GM12878 (cell line): Measurements from ENCODE around the gene PINLYP. TPM values are rescaled to one million over a fixed set of nuclear protein-coding genes. Genes with fewer than 3 reads are reported as not detected.
A peak's percentile ranks its signal among the peaks of the same experiment; 100 is the strongest.

ENCODE experiments used
- ATAC-seq: fragments of 200-7000 bp; cut with Tn5 transposase; 3 replicates; pipeline ENCODE4 v1.9.1; 2020; ENCODE audit warnings: mild to moderate bottlenecking, moderate library complexity
- BruUV-seq: library from RNA; stranded (reverse); fragments of 400-500 nt; replicated peaks from 2 replicates; lab custom pipeline; 2021; lab: Mats Ljungman, UMichigan
- CTCF ChIA-PET: fragments of 300-600 bp; sonication (Branson Sonifier 250); formaldehyde crosslinking; extraction: SDS; loops from one replicate; lab custom pipeline; 2021; ENCODE audit warnings: inconsistent platforms; lab: Yijun Ruan, JAX
- POLR2A ChIA-PET: fragments of 350-600 bp; formaldehyde crosslinking; extraction: SDS; loops from one replicate; lab custom pipeline; 2021; ENCODE audit warnings: inconsistent platforms; lab: Charles Lee
- RAD21 ChIA-PET: fragments of 300-600 bp; sonication (Branson Sonifier 250); formaldehyde crosslinking; loops from one replicate; lab custom pipeline; 2023; ENCODE audit warnings: antibody characterized with exemption; ENCODE audit not compliant: unreplicated experiment; lab: Charles Lee
- SMC1A ChIA-PET: fragments of 300-600 bp; sonication (Branson Sonifier 250); formaldehyde crosslinking; loops from one replicate; lab custom pipeline; 2023; ENCODE audit not compliant: unreplicated experiment, uncharacterized antibody; lab: Charles Lee
- DNase-seq: peaks from one replicate; pipeline ENCODE4 v3.0.0-alpha.2; 2011; ENCODE audit warnings: low read depth, low spot score
- FAIRE-seq: peaks from 3 replicates; lab custom pipeline; 2011; peaks lifted over from hg19 to GRCh38; lab: Jason Lieb, UNC
- H2AFZ ChIP-seq: 2 replicates; pipeline ENCODE4 v1.6.0; 2011; ENCODE audit warnings: low read depth, low read length, control low read depth; ENCODE audit not compliant: control insufficient read depth
- H3K27ac ChIP-seq: 2 replicates; pipeline ENCODE4 v1.5.1; 2011; ENCODE audit warnings: control low read depth; ENCODE audit not compliant: control insufficient read depth, insufficient read depth
- H3K27me3 ChIP-seq, 2 experiments: replicated peaks in 1 of 2; 2 replicates each; pipeline versions ENCODE4 v1.6.0 to v1.6.1; 2011; ENCODE audit warnings: low read length in 1 of 2; ENCODE audit not compliant: control insufficient read depth in 2 of 2, insufficient read depth in 2 of 2
- H3K36me3 ChIP-seq, 2 experiments: 2 replicates each; pipeline ENCODE4 v1.5.1; 2011; ENCODE audit warnings: low read length in 1 of 2; ENCODE audit not compliant: control insufficient read depth in 2 of 2, insufficient read depth in 2 of 2
- H3K4me1 ChIP-seq: 2 replicates; pipeline ENCODE4 v1.6.1; 2011; ENCODE audit warnings: mild to moderate bottlenecking, low read length, moderate library complexity, mixed read lengths; ENCODE audit not compliant: control insufficient read depth, insufficient read depth
- H3K4me2 ChIP-seq: 2 replicates; pipeline ENCODE4 v1.6.0; 2011; ENCODE audit warnings: control low read depth; ENCODE audit not compliant: control insufficient read depth, insufficient read depth
- H3K4me3 ChIP-seq: fragments of 200-600 bp; sonication (generic); 2 replicates; pipeline ENCODE4 v1.5.1; 2016
- H3K79me2 ChIP-seq: 2 replicates; pipeline ENCODE4 v1.6.0; 2011; ENCODE audit warnings: low read length; ENCODE audit not compliant: control insufficient read depth, insufficient read depth
- H3K9ac ChIP-seq: 2 replicates; pipeline ENCODE4 v1.8.0; 2011; ENCODE audit warnings: low read length, control low read depth, mixed read lengths; ENCODE audit not compliant: control insufficient read depth, insufficient read depth
- H3K9me3 ChIP-seq: replicated peaks from 3 replicates; pipeline ENCODE4 v1.5.1; 2011; ENCODE audit warnings: mild to moderate bottlenecking, low read length; ENCODE audit not compliant: control insufficient read depth, insufficient read depth
- H4K20me1 ChIP-seq: 2 replicates; pipeline ENCODE4 v1.6.0; 2011; ENCODE audit not compliant: control insufficient read depth, insufficient read depth
- BMI1 ChIP-seq: fragments of 450-650 bp; IDR thresholded peaks from 2 replicates; pipeline ENCODE4 v1.6.1; 2016; ENCODE audit warnings: mild to moderate bottlenecking, moderate library complexity, borderline replicate concordance
- CHD4 ChIP-seq: fragments of 200-600 bp; sonication (generic); IDR thresholded peaks from 2 replicates; pipeline ENCODE4 v1.6.1; 2016; ENCODE audit warnings: mild to moderate bottlenecking
- EED ChIP-seq: sonication (generic); IDR thresholded peaks from 2 replicates; pipeline ENCODE4 v1.6.1; 2016; ENCODE audit warnings: antibody characterized with exemption, low read depth
- EZH2 ChIP-seq: IDR thresholded peaks from 2 replicates; pipeline ENCODE4 v1.6.1; 2012; ENCODE audit warnings: low read depth, mild to moderate bottlenecking, control low read depth, inconsistent platforms, low read length, borderline replicate concordance; ENCODE audit not compliant: control insufficient read depth
- HCFC1 ChIP-seq: fragments of 150-350 bp; IDR thresholded peaks from 2 replicates; pipeline ENCODE4 v1.6.1; 2014; ENCODE audit warnings: low read length
- HDAC2 ChIP-seq: fragments of 200-600 bp; sonication (generic); IDR thresholded peaks from 2 replicates; pipeline ENCODE4 v1.6.1; 2017
- NR2C1 ChIP-seq: fragments of 450-650 bp; IDR thresholded peaks from 2 replicates; pipeline ENCODE4 v1.6.1; 2017; ENCODE audit warnings: antibody characterized with exemption, mild to moderate bottlenecking, moderate library complexity
- POLR2AphosphoS5 ChIP-seq: IDR thresholded peaks from 2 replicates; pipeline ENCODE4 v1.6.1; 2011; ENCODE audit warnings: mild to moderate bottlenecking, low read length, inconsistent platforms
- RCOR1 ChIP-seq: conservative IDR thresholded peaks from 2 replicates; pipeline ENCODE4 v1.6.1; 2012; ENCODE audit warnings: low read depth, low read length, improper control_type of control experiment
- RFX5 ChIP-seq: IDR thresholded peaks from 2 replicates; pipeline ENCODE4 v1.6.1; 2011; ENCODE audit warnings: low read depth, low read length, improper control_type of control experiment
- SUPT20H ChIP-seq: IDR thresholded peaks from 2 replicates; pipeline ENCODE4 v1.6.1; 2011; ENCODE audit warnings: low read depth, mild to moderate bottlenecking, low read length, moderate library complexity, borderline replicate concordance; ENCODE audit not compliant: control insufficient read depth
- TARDBP ChIP-seq: IDR thresholded peaks from 2 replicates; pipeline ENCODE4 v1.6.1; 2016; ENCODE audit warnings: borderline replicate concordance
- TCF3 ChIP-seq: IDR thresholded peaks from 2 replicates; pipeline ENCODE4 v1.6.1; 2012; ENCODE audit warnings: low read depth, mild to moderate bottlenecking, low read length, borderline replicate concordance; ENCODE audit not compliant: insufficient read depth
- TCF7 ChIP-seq: IDR thresholded peaks from 2 replicates; pipeline ENCODE4 v1.6.1; 2014; ENCODE audit warnings: antibody characterized with exemption, borderline replicate concordance
- ZNF207 ChIP-seq: fragments of 450-650 bp; IDR thresholded peaks from 2 replicates; pipeline ENCODE4 v1.6.1; 2014; ENCODE audit warnings: antibody characterized with exemption, mild to moderate bottlenecking, borderline replicate concordance
- ZNF217 ChIP-seq: fragments of 450-650 bp; IDR thresholded peaks from 2 replicates; pipeline ENCODE4 v1.6.1; 2017; ENCODE audit warnings: antibody characterized with exemption, mild to moderate bottlenecking
- WGBS: methylation state at CpG from one replicate; pipeline ENCODE4 v1.1.6; 2016; ENCODE audit warnings: low lambda C conversion rate; ENCODE audit not compliant: insufficient replicate concordance, insufficient coverage; ENCODE audit errors: missing lambda C conversion rate; 5-methylcytosine and 5-hydroxymethylcytosine counted together
- in situ Hi-C: fragments of 300-500 bp; cut with MboI; formaldehyde crosslinking; loops from 9 replicates; pipeline ENCODE4 v1.14.3; 2018; ENCODE audit warnings: mixed read lengths
- intact Hi-C: fragments of 100-400 bp; cut with micrococcal nuclease; formaldehyde crosslinking; loops from one replicate; pipeline ENCODE4 v1.14.2; 2022; ENCODE audit not compliant: unreplicated experiment
- polyA plus RNA-seq, 11 experiments: library from polyadenylated mRNA; depleted of rRNA in 4 of 11; unstranded in 6 of 11; stranded (reverse) in 5 of 11; fragments of >200 nt; fragmentation: Nextera tagmentation in 4 of 11; fragmentation: Illumina TruSeq in 1 of 11; extraction: Ambion mirVana in 4 of 11; extraction: Trizol in 1 of 11; gene quantifications; 1 replicate in 1 of 11; 2 replicates in 10 of 11; pipeline versions ENCODE4 v1.2.1 to v1.2.3, GENCODE V29; 2011 to 2016; ENCODE audit warnings: inconsistent platforms in 2 of 11, missing spikeins in 2 of 11, low read depth in 1 of 11
- total RNA-seq, 4 experiments: library from RNA; depleted of rRNA in 3 of 4; stranded (reverse); fragments of >200 nt in 3 of 4; fragmentation: Illumina TruSeq in 1 of 4; extraction: Trizol in 1 of 4; gene quantifications; 2 replicates each; pipeline versions ENCODE4 v1.2.1 to v1.2.3, GENCODE V29; 2013 to 2021
- TF ChIP-seq, protein P1 (sequence below): IDR thresholded peaks from 2 replicates; pipeline ENCODE4 v1.6.1; 2011; ENCODE audit warnings: mild to moderate bottlenecking, low read depth, low read length, moderate library complexity; ENCODE audit not compliant: insufficient replicate concordance
- TF ChIP-seq, protein P2 (sequence below): IDR thresholded peaks from 2 replicates; pipeline ENCODE4 v1.6.1; 2011; ENCODE audit warnings: borderline replicate concordance, low read depth, mild to moderate bottlenecking, moderate library complexity, mixed read lengths, low read length; ENCODE audit not compliant: insufficient read depth; ENCODE audit errors: extremely low read length
- TF ChIP-seq, protein P3 (sequence below): IDR thresholded peaks from 2 replicates; pipeline ENCODE4 v1.6.1; 2012; ENCODE audit warnings: low read length, inconsistent platforms

Gene PINLYP
- total and polyA plus RNA-seq, 10 of the 15 experiments (the other 5 are each of a cell fraction or from before 2014, with no cell fraction given): 1.0 to 26.9 (median 11.4) TPM

DNA sequence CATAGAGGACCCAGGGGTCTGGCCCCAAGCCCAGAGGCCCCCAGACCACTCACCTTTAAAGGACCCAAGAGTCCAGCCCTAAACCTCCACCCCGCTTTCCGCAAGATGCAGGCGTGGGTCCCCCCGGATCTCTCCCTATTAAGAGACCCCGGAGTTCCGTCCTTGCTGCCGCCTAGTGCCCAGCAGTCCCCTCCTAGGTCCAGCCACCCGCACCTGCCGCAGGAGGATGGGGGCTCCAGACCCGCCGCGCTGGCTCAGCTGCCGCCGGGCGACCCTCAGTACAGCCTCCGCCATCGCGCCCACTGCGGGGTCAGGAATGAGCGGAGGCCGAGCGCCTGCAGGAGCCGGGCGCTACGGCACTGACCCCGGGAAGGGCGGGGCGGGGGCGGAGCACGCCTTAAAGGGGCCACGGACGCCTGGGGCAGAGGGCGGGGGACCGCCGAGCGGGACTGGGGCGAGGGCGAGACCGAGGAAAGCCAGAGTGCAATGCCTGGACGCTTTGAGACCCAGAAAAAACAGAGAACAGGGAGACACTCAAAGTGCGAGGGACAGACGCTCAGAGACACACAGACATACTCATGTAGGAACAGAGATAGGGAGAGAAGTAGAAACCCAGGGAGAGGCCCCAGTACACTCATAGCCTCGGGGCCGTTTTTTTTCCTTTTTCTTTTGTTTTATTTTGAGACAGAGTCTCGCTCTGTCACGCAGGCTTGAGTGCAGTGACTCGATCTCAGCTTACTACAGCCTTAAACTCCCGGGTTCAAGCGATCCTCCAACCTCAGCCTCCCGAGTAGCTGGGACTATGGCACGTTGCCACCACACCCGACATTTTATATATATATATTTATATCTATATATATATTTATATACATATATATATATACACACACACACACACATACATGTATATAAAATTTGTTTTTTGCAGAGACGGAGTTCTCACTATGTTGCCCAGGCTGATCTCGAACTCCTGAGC, 48.4 kb upstream of the PINLYP start, which contains the start of gene ETHE1:
Gene ETHE1, minus strand, starts transcription at position 318 of the 976 bp plus-strand sequence. Its CDS starts 24 bp downstream, at position 294.
- H3K4me2 ChIP-seq: peak within 1 kb of the TSS; percentile 85
- RAD21 ChIA-PET: interaction anchor here (0.6 to 3.5 kb wide), 6 partner anchors 11 to 258 kb away, joined by 3 to 23 read pairs (median 3); no protein-coding TSS in a partner anchor
- intact Hi-C loops: no loop called here
- no peaks in the 10 kb centered on the region for H4K20me1 ChIP-seq
- DNase-seq (no peak), FAIRE-seq (peak; percentile 73), ATAC-seq (peak; percentile 95)
- no peaks in the 10 kb centered on the region for H3K36me3 ChIP-seq
- in situ Hi-C loops: no loop called here
- no peaks in the 10 kb centered on the region for H3K9me3 ChIP-seq
- H3K27me3 ChIP-seq: no peaks in the 10 kb centered on the region
- CTCF ChIA-PET: interaction anchor here (1.2 to 4.8 kb wide), 4 partner anchors 9 to 80 kb away, joined by 3 to 37 read pairs (median 6); partner anchors contain the start of genes IRGQ and ZNF576
- 4% methylated on average over 48 of the region's 54 CpGs for WGBS
- BruUV-seq: no TSS peak
- H3K79me2 ChIP-seq: peaks cover 12% of the 10 kb centered on the region
- peak within 1 kb of the TSS; percentile 65 for H3K27ac ChIP-seq
- H3K9ac ChIP-seq: peak within 1 kb of the TSS; percentile 55
- POLR2A ChIA-PET: interaction anchor here (0.6 to 2.9 kb wide), 7 partner anchors 9 to 302 kb away, joined by 3 to 13 read pairs (median 6); partner anchors contain the start of genes IRGQ, PHLDB3 and ZNF576
- peaks cover 3% of the 10 kb centered on the region; the same call in 1 of the 2 replicates for H3K4me1 ChIP-seq
- H2AFZ ChIP-seq: peak within 1 kb of the TSS; percentile 78
- SMC1A ChIA-PET: interaction anchor here (1.1 to 2.2 kb wide), 5 partner anchors 9 to 80 kb away, joined by 3 to 9 read pairs (median 7); no protein-coding TSS in a partner anchor
- H3K4me3 ChIP-seq: peak within 1 kb of the TSS; percentile 91
- TF ChIP-seq, protein P1, sequence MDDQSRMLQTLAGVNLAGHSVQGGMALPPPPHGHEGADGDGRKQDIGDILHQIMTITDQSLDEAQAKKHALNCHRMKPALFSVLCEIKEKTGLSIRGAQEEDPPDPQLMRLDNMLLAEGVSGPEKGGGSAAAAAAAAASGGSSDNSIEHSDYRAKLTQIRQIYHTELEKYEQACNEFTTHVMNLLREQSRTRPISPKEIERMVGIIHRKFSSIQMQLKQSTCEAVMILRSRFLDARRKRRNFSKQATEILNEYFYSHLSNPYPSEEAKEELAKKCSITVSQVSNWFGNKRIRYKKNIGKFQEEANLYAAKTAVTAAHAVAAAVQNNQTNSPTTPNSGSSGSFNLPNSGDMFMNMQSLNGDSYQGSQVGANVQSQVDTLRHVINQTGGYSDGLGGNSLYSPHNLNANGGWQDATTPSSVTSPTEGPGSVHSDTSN: no peak
- no peak for TF ChIP-seq ZNF217
- TF ChIP-seq NR2C1: peak; percentile 84
- TF ChIP-seq, protein P2, sequence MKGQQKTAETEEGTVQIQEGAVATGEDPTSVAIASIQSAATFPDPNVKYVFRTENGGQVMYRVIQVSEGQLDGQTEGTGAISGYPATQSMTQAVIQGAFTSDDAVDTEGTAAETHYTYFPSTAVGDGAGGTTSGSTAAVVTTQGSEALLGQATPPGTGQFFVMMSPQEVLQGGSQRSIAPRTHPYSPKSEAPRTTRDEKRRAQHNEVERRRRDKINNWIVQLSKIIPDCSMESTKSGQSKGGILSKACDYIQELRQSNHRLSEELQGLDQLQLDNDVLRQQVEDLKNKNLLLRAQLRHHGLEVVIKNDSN: no peak
- TF ChIP-seq SUPT20H: no peak
- no peak for TF ChIP-seq ZNF207
- TF ChIP-seq, protein P3, sequence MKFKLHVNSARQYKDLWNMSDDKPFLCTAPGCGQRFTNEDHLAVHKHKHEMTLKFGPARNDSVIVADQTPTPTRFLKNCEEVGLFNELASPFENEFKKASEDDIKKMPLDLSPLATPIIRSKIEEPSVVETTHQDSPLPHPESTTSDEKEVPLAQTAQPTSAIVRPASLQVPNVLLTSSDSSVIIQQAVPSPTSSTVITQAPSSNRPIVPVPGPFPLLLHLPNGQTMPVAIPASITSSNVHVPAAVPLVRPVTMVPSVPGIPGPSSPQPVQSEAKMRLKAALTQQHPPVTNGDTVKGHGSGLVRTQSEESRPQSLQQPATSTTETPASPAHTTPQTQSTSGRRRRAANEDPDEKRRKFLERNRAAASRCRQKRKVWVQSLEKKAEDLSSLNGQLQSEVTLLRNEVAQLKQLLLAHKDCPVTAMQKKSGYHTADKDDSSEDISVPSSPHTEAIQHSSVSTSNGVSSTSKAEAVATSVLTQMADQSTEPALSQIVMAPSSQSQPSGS: no peak
- no peak for TF ChIP-seq BMI1
- TF ChIP-seq HDAC2: no peak
- TF ChIP-seq POLR2AphosphoS5: peak; percentile 74; the same call in 1 of the 2 replicates
- no peak for TF ChIP-seq RFX5
- TF ChIP-seq EED: no peak
- TF ChIP-seq TARDBP: no peak
- no peak for TF ChIP-seq RCOR1
- no peak for TF ChIP-seq CHD4
- TF ChIP-seq EZH2: no peak
- no peak for TF ChIP-seq HCFC1
- no peak for TF ChIP-seq TCF3
- no peak for TF ChIP-seq TCF7
